GM23338 (cell line): ENCODE measurements around the gene MEGF10. TPM values are rescaled to one million over a fixed set of nuclear protein-coding genes. Genes with fewer than 3 reads are reported as not detected.

Experiments used
- ATAC-seq: fragments of 200-7000 bp; cut with Tn5 transposase; 3 replicates; pipeline ENCODE4 v1.9.1; 2020
- DNase-seq: peaks from one replicate; pipeline ENCODE4 v3.0.0-alpha.2; 2015; ENCODE audit warnings: low spot score
- H2AFZ ChIP-seq: fragments of 200-600 bp; sonication (generic); 2 replicates; pipeline ENCODE4 v1.8.0; 2016; ENCODE audit warnings: antibody characterized with exemption, mild to moderate bottlenecking, moderate library complexity
- H3F3A ChIP-seq: fragments of 200-600 bp; sonication (generic); replicated peaks from 2 replicates; pipeline ENCODE4 v1.8.0; 2017; ENCODE audit warnings: antibody characterized with exemption, mixed run types, low read depth
- H3K27ac ChIP-seq: fragments of 200-600 bp; sonication (generic); 2 replicates; pipeline ENCODE4 v1.6.1; 2016; ENCODE audit warnings: low read depth
- H3K27me3 ChIP-seq: fragments of 200-600 bp; sonication (generic); 2 replicates; pipeline ENCODE4 v1.8.0; 2016; ENCODE audit warnings: mild to moderate bottlenecking, mixed run types, moderate library complexity; ENCODE audit not compliant: insufficient read depth
- H3K36me3 ChIP-seq: fragments of 200-600 bp; sonication (generic); 2 replicates; pipeline ENCODE4 v1.8.0; 2016; ENCODE audit warnings: mild to moderate bottlenecking; ENCODE audit not compliant: insufficient read depth
- H3K4me1 ChIP-seq: fragments of 200-600 bp; sonication (generic); 2 replicates; pipeline ENCODE4 v1.8.0; 2016; ENCODE audit warnings: mild to moderate bottlenecking, moderate library complexity; ENCODE audit not compliant: insufficient read depth
- H3K4me2 ChIP-seq: fragments of 200-600 bp; sonication (generic); 2 replicates; pipeline ENCODE4 v1.7.1; 2017; ENCODE audit warnings: mixed run types
- H3K4me3 ChIP-seq: fragments of 200-600 bp; sonication (generic); 2 replicates; pipeline ENCODE4 v1.6.1; 2016; ENCODE audit warnings: mixed run types
- H3K79me2 ChIP-seq: fragments of 200-600 bp; sonication (generic); replicated peaks from 2 replicates; pipeline ENCODE4 v1.8.0; 2017; ENCODE audit warnings: mild to moderate bottlenecking; ENCODE audit not compliant: insufficient read depth
- H3K9me2 ChIP-seq: fragments of 200-600 bp; sonication (generic); 2 replicates; pipeline ENCODE4 v1.8.0; 2017; ENCODE audit not compliant: insufficient read depth
- H4K20me1 ChIP-seq: fragments of 200-600 bp; sonication (generic); replicated peaks from 2 replicates; pipeline ENCODE4 v1.8.0; 2017; ENCODE audit warnings: mild to moderate bottlenecking; ENCODE audit not compliant: insufficient read depth
- H3K27ac Mint-ChIP-seq: 2 replicates; pipeline ENCODE4 v1.8.0; 2020; ENCODE audit warnings: inconsistent platforms, mild to moderate bottlenecking, moderate library complexity, mixed read lengths
- H3K27me3 Mint-ChIP-seq: 3 replicates; pipeline ENCODE4 v1.8.0; 2022; ENCODE audit warnings: low read depth, mild to moderate bottlenecking, moderate library complexity, mixed read lengths, inconsistent platforms; ENCODE audit not compliant: insufficient read depth, poor library complexity
- H3K36me3 Mint-ChIP-seq: 3 replicates; pipeline ENCODE4 v1.8.0; 2021; ENCODE audit warnings: low read depth, mild to moderate bottlenecking, inconsistent platforms, moderate library complexity, mixed read lengths
- H3K4me1 Mint-ChIP-seq: 3 replicates; pipeline ENCODE4 v1.8.0; 2020; ENCODE audit warnings: mild to moderate bottlenecking, inconsistent platforms, mixed read lengths
- H3K4me3 Mint-ChIP-seq: 3 replicates; pipeline ENCODE4 v1.8.0; 2021; ENCODE audit warnings: moderate library complexity, mild to moderate bottlenecking, inconsistent platforms, mixed read lengths
- H3K9me3 Mint-ChIP-seq: 3 replicates; pipeline ENCODE4 v1.8.0; 2020; ENCODE audit warnings: moderate library complexity, mild to moderate bottlenecking, inconsistent platforms, mixed read lengths
- CREB1 ChIP-seq: fragments of 250-450 bp; sonication (Bioruptor Pico); IDR thresholded peaks from 2 replicates; pipeline ENCODE4 v1.5.0; 2020; ENCODE audit warnings: low read depth, mild to moderate bottlenecking, moderate library complexity
- ETS1 ChIP-seq: IDR thresholded peaks from 2 replicates; pipeline ENCODE4 v1.6.1; 2016; ENCODE audit warnings: antibody characterized with exemption
- EZH2 ChIP-seq: fragments of 200-600 bp; sonication (generic); IDR thresholded peaks from one replicate; pipeline ENCODE4 v1.8.0; 2017; ENCODE audit warnings: antibody characterized with exemption, mild to moderate bottlenecking, low read depth; ENCODE audit not compliant: unreplicated experiment
- JUNB ChIP-seq: IDR thresholded peaks from one replicate; pipeline ENCODE4 v1.6.1; 2016; ENCODE audit warnings: antibody characterized with exemption; ENCODE audit not compliant: unreplicated experiment
- NANOG ChIP-seq: IDR thresholded peaks from 2 replicates; pipeline ENCODE4 v1.6.1; 2016; ENCODE audit warnings: antibody characterized with exemption, borderline replicate concordance
- REST ChIP-seq: IDR thresholded peaks from one replicate; pipeline ENCODE4 v1.6.1; 2018; ENCODE audit warnings: antibody characterized with exemption; ENCODE audit not compliant: unreplicated experiment
- STAT1 ChIP-seq: IDR thresholded peaks from one replicate; pipeline ENCODE4 v1.6.1; 2016; ENCODE audit warnings: antibody characterized with exemption; ENCODE audit not compliant: unreplicated experiment
- polyA plus RNA-seq: library from polyadenylated mRNA; unstranded; fragments of >200 nt; fragmentation: Nextera tagmentation; extraction: Ambion mirVana; gene quantifications from 2 replicates; pipeline ENCODE4 v1.2.1, GENCODE V29; 2016
- total RNA-seq: library from RNA; depleted of rRNA; stranded (reverse); fragments of >200 nt; shearing (Covaris generic); gene quantifications from 2 replicates; pipeline ENCODE4 v1.2.3, GENCODE V29; 2014
- TF ChIP-seq, protein P1 (sequence below), 2 experiments: fragments of 200-600 bp in 1 of 2; sonication (generic) in 1 of 2; conservative IDR thresholded peaks; 2 replicates each; pipeline versions ENCODE4 v1.5.1 to v1.6.1; 2016 to 2017; ENCODE audit warnings: antibody characterized with exemption in 2 of 2, low read depth in 2 of 2, mild to moderate bottlenecking in 2 of 2, moderate library complexity in 1 of 2

MEGF10 gene
- total and polyA plus RNA-seq, 2 experiments from 2014 or later, result 4.5 to 28.3 TPM

DNA sequence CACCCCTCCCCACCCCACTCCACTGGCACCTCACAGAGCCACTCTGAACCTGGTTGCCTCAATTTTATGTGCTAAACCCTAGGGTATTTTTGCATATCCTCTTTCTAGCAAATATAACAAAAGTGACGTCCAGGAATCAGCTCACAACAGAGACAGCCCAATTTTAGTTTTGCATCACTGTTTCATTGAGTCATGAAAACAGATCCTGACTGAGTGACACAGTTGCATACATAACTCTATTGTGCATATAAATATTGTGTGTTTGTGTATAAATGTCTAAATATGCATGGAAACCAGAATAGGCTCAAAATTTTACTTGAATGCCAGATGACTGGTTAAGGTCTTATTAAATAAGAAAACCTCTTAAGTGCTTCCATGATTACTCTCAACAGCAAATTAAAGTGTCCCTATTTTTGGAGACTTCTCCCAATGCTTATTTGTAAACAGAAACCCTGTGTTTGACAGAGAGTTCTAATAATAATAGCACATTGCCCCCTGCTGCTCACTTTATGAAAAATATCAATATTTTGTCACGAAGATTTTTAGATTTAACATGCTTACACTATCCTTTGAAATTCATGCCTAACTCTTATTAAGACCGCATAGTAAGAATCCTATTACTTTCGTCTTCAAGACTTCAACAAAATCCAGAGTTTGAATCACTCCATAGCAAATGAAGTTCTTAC lies 151.3 kb downstream of the MEGF10 start (continued):
- TF ChIP-seq ETS1, result no peak

DNA sequence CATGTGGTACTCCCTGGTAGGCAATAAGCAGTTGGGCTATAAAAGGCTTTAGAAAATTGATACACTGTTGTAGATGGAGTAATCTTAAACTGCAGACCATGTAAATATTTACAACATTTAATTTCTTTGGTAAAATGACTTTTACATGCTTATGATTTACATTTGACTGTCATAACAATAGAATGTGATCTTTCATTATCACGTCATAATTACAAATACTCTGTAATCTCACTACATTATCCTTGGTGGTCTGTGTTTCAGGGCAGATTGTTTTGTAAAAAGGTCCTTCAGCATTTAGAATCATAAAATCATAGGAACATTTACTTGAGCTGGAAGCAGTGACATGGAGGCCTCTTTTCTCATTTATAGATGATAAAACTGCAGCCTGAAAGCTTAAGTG lies 153.6 kb downstream of the MEGF10 start:
- Histone ChIP-seq H3K4me3 (no peak overlapping the region), H3K4me1 (no peaks in the 10 kb centered on the region), H3K79me2 (no peaks in the 10 kb centered on the region), H3K36me3 (peaks cover 14% of the 10 kb centered on the region; the same call in 1 of the 2 replicates), H3K9me2 (no peaks in the 10 kb centered on the region), H4K20me1 (no peaks in the 10 kb centered on the region), H3K27ac (no peak overlapping the region), H3F3A (no peaks in the 10 kb centered on the region), H3K27me3 (no peaks in the 10 kb centered on the region), H3K4me2 (no peak overlapping the region), H2AFZ (no peak overlapping the region)
- peaks cover 10% of the 10 kb centered on the region for H3K4me1 Mint-ChIP-seq
- ATAC-seq (no peak), DNase-seq (no peak)
- no peaks in the 10 kb centered on the region for H3K27me3 Mint-ChIP-seq
- H3K4me3 Mint-ChIP-seq, result no peak overlapping the region
- H3K36me3 Mint-ChIP-seq, result peaks cover 30% of the 10 kb centered on the region
- H3K9me3 Mint-ChIP-seq, result no peaks in the 10 kb centered on the region; the same call in 2 of the 3 replicates
- TF ChIP-seq, protein P1, sequence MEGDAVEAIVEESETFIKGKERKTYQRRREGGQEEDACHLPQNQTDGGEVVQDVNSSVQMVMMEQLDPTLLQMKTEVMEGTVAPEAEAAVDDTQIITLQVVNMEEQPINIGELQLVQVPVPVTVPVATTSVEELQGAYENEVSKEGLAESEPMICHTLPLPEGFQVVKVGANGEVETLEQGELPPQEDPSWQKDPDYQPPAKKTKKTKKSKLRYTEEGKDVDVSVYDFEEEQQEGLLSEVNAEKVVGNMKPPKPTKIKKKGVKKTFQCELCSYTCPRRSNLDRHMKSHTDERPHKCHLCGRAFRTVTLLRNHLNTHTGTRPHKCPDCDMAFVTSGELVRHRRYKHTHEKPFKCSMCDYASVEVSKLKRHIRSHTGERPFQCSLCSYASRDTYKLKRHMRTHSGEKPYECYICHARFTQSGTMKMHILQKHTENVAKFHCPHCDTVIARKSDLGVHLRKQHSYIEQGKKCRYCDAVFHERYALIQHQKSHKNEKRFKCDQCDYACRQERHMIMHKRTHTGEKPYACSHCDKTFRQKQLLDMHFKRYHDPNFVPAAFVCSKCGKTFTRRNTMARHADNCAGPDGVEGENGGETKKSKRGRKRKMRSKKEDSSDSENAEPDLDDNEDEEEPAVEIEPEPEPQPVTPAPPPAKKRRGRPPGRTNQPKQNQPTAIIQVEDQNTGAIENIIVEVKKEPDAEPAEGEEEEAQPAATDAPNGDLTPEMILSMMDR (conservative IDR thresholded peaks at IDR 0.05; ENCODE audit: low read depth in 2 of 2), result no peak
- TF ChIP-seq NANOG, result no peak
- H3K27ac Mint-ChIP-seq, result no peak overlapping the region

DNA sequence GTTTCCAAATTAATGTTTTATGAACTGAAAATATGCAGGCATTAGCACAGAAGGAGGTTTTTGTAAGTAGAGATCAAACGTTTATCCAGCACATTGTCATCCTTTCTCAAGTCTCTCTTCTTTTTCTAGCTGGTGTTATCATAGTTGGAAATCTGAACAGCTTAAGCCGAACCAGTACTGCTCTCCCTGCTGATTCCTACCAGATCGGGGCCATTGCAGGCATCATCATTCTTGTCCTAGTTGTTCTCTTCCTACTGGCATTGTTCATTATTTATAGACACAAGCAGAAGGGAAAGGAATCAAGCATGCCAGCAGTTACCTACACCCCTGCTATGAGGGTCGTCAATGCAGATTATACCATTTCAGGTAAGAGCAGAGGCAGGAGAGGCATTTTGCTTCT lies 154.7 kb downstream of the MEGF10 start:
- H3K4me1 Mint-ChIP-seq, result peaks cover 10% of the 10 kb centered on the region
- no peaks in the 10 kb centered on the region for H3K9me2 ChIP-seq
- no peak overlapping the region for H3K4me3 ChIP-seq
- no peaks in the 10 kb centered on the region for H4K20me1 ChIP-seq
- H3K4me3 Mint-ChIP-seq, result no peak overlapping the region
- peaks cover 14% of the 10 kb centered on the region; the same call in 1 of the 2 replicates for H3K36me3 ChIP-seq
- no peaks in the 10 kb centered on the region for H3F3A ChIP-seq
- no peaks in the 10 kb centered on the region for H3K79me2 ChIP-seq
- no peaks in the 10 kb centered on the region for H3K27me3 ChIP-seq
- peaks cover 34% of the 10 kb centered on the region for H3K36me3 Mint-ChIP-seq
- no peak overlapping the region; the same call in 1 of the 2 replicates for H3K27ac Mint-ChIP-seq
- no peaks in the 10 kb centered on the region for H3K27me3 Mint-ChIP-seq
- H2AFZ ChIP-seq, result no peak overlapping the region
- H3K4me2 ChIP-seq, result no peak overlapping the region
- DNase-seq (no peak), ATAC-seq (no peak)
- H3K9me3 Mint-ChIP-seq, result no peaks in the 10 kb centered on the region; the same call in 2 of the 3 replicates
- no peak overlapping the region for H3K27ac ChIP-seq
- H3K4me1 ChIP-seq, result no peaks in the 10 kb centered on the region
- TF ChIP-seq CREB1 (CRISPR knock-in tag) (no peak), REST (no peak), STAT1 (no peak), JUNB (no peak), EZH2 (no peak), ETS1 (no peak)
- TF ChIP-seq, protein P1 (conservative IDR thresholded peaks at IDR 0.05; ENCODE audit: low read depth in 2 of 2), result no peak
